OCI-LY3 (cell line): ENCODE results near the gene MAP2.

Experiments
- H2AFZ ChIP-seq: fragments of 200-600, 300-600 bp; shearing (Covaris generic); 2 replicates; pipeline ENCODE4 v1.6.0; 2014; ENCODE audit warnings: antibody characterized with exemption, low read depth, low read length
- H3K27ac ChIP-seq: fragments of 200-600, 300-600 bp; sonication (generic); 2 replicates; pipeline ENCODE4 v1.5.1; 2014; ENCODE audit warnings: mild to moderate bottlenecking, low read length, moderate library complexity, mixed read lengths
- H3K27me3 ChIP-seq: fragments of 200-600, 300-600 bp; sonication (generic); 2 replicates; pipeline ENCODE4 v1.6.1; 2014; ENCODE audit warnings: low read depth, low read length, mixed read lengths
- H3K36me3 ChIP-seq: fragments of 200-600, 300-600 bp; sonication (generic); replicated peaks from 2 replicates; pipeline ENCODE3; 2014; ENCODE audit warnings: low read depth, low read length, mixed read lengths
- H3K4me1 ChIP-seq: fragments of 300-600, 200-600 bp; sonication (generic); 2 replicates; pipeline ENCODE4 v1.6.1; 2014; ENCODE audit warnings: low read length, mixed read lengths
- H3K4me2 ChIP-seq: fragments of 200-600, 300-600 bp; sonication (generic); 2 replicates; pipeline ENCODE4 v1.6.1; 2014; ENCODE audit warnings: low read length, mixed read lengths
- H3K4me3 ChIP-seq: fragments of 300-600, 200-600 bp; sonication (generic); 2 replicates; pipeline ENCODE4 v1.5.1; 2014; ENCODE audit warnings: antibody characterized with exemption, mild to moderate bottlenecking, low read length, moderate library complexity
- H3K79me2 ChIP-seq: fragments of 300-600, 200-600 bp; shearing (Covaris generic); 2 replicates; pipeline ENCODE4 v1.6.1; 2014; ENCODE audit warnings: mild to moderate bottlenecking, low read length, mixed read lengths
- H3K9ac ChIP-seq: fragments of 300-600, 200-600 bp; shearing (Covaris generic); 2 replicates; pipeline ENCODE4 v1.6.0; 2014; ENCODE audit warnings: mild to moderate bottlenecking, low read length, moderate library complexity
- H3K9me3 ChIP-seq: fragments of 200-600, 300-600 bp; shearing (Covaris generic); 2 replicates; pipeline ENCODE4 v1.6.1; 2014; ENCODE audit warnings: low read length, mixed read lengths; ENCODE audit not compliant: insufficient read depth
- H4K20me1 ChIP-seq: fragments of 200-600, 300-600 bp; sonication (generic); 2 replicates; pipeline ENCODE4 v1.6.1; 2016; ENCODE audit warnings: low read length, mixed read lengths; ENCODE audit not compliant: insufficient read depth
- CTCF ChIP-seq: fragments of 200-600, 300-600 bp; sonication (generic); IDR thresholded peaks from 2 replicates; pipeline ENCODE4 v1.5.1; 2014; ENCODE audit warnings: antibody characterized with exemption, low read length, low read depth
- EZH2phosphoT487 ChIP-seq: fragments of 200-600 bp; shearing (Covaris generic); IDR thresholded peaks from 2 replicates; pipeline ENCODE4 v1.6.1; 2018; ENCODE audit warnings: antibody characterized with exemption, mixed run types, low read depth

The MAP2 gene

GRCh38 chr2:209696836-209697711 is 273.2 kb downstream of the MAP2 start:
- peak; percentile 70; the same call in 1 of the 2 replicates for TF ChIP-seq EZH2phosphoT487
- TF ChIP-seq CTCF: no peak
- H3K4me1 ChIP-seq: peaks cover 40% of the 10 kb centered on the region
- H3K4me3 ChIP-seq: peak overlapping the region; percentile 49
- peak overlapping the region; percentile 71 for H3K4me2 ChIP-seq
- H3K79me2 ChIP-seq: no peaks in the 10 kb centered on the region
- no peak overlapping the region for H2AFZ ChIP-seq
- H3K27me3 ChIP-seq: peaks cover 81% of the 10 kb centered on the region
- H3K27ac ChIP-seq: no peak overlapping the region
- H3K9ac ChIP-seq: no peak overlapping the region
- no peaks in the 10 kb centered on the region for H3K36me3 ChIP-seq
- H4K20me1 ChIP-seq: peaks cover 54% of the 10 kb centered on the region
- no peaks in the 10 kb centered on the region for H3K9me3 ChIP-seq

- Histone ChIP-seq H2AFZ (no peak overlapping the region), H3K9ac (no peak overlapping the region), H4K20me1 (peaks cover 17% of the 10 kb centered on the region; the same call in 1 of the 2 replicates), H3K79me2 (no peaks in the 10 kb centered on the region), H3K9me3 (no peaks in the 10 kb centered on the region), H3K36me3 (no peaks in the 10 kb centered on the region), H3K4me1 (peaks cover 2% of the 10 kb centered on the region; the same call in 1 of the 2 replicates), H3K4me3 (no peak overlapping the region), H3K4me2 (no peak overlapping the region), H3K27ac (no peak overlapping the region), H3K27me3 (peaks cover 86% of the 10 kb centered on the region)
- TF ChIP-seq EZH2phosphoT487 (no peak), CTCF (no peak)
Measured at GRCh38 chr2:209702775-209703174, 278.9 kb downstream of the MAP2 start.

GRCh38 chr2:209713219-209713618 is 289.4 kb downstream of the MAP2 start:
- no peaks in the 10 kb centered on the region for H3K36me3 ChIP-seq
- no peak overlapping the region for H3K9ac ChIP-seq

More at GRCh38 chr2:209713219-209713618, 289.4 kb downstream of the MAP2 start:
- no peak for TF ChIP-seq CTCF
- no peak for TF ChIP-seq EZH2phosphoT487
- Histone ChIP-seq H3K27ac (no peak overlapping the region), H4K20me1 (no peaks in the 10 kb centered on the region), H2AFZ (no peak overlapping the region), H3K27me3 (peaks cover 30% of the 10 kb centered on the region), H3K79me2 (no peaks in the 10 kb centered on the region), H3K4me2 (no peak overlapping the region), H3K9me3 (no peaks in the 10 kb centered on the region), H3K4me1 (no peaks in the 10 kb centered on the region), H3K4me3 (no peak overlapping the region)
